HG03457 (cell line): Measurements from ENCODE around the gene ECHDC1.
"Not testable (repeated sequence)": the region's sequence is repeated elsewhere in the genome, so short reads cannot be mapped to it uniquely, and the experiment has no call there.

Experiments used
- ATAC-seq: cut with Tn5 transposase; IDR thresholded peaks from one replicate; pipeline ENCODE4 v1.9.1; 2021; ENCODE audit warnings: moderate number of reproducible peaks; ENCODE audit not compliant: unreplicated experiment

Gene ECHDC1, protein sequence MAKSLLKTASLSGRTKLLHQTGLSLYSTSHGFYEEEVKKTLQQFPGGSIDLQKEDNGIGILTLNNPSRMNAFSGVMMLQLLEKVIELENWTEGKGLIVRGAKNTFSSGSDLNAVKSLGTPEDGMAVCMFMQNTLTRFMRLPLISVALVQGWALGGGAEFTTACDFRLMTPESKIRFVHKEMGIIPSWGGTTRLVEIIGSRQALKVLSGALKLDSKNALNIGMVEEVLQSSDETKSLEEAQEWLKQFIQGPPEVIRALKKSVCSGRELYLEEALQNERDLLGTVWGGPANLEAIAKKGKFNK

DNA sequence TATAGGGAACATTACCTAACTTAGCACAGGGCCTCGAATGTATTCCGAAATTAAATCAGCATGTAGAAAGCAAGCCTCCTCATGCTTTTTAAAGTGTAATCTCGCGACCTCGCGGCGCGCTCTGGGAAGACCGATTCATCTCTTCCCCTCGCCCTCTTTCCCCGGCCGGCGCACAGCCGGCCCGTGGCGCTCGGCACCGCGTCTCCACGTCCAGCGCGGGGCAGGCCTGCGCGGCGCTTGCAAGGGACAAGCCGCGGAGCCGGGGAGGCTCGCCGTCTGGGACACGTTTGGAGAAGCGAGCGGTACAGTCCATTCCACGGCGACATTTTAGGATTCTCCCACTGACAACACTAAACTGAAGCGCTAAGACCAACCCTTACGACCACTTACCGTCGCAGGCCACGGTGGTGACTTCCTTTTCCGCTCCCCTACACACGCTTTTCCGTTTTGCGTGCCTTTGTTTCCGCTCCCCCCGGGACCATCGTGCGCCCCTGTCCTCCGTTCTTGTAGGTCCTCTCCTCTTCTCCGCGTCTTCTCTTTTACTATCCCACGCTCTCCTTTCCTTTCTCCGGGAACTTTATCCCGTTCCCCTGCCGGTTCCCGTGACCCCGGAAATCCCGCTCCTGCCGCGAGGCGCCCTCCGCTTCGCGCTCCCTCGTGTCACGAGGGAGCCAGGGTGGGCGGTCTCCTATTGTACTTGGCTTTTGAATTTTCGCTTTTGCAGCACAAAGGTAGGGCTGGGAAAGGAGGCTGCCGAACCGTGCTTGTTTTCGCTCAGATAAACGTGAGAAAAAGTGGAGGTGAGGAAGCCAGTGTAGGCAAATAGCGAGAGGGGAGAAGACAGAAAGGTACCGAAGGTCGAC is at the start of gene ECHDC1:
Gene ECHDC1, minus strand, starts transcription at position 664 of the 863 bp plus-strand sequence. CDS start 12,581 bp downstream, outside the sequence.
- ATAC-seq, result peak; percentile 66

DNA sequence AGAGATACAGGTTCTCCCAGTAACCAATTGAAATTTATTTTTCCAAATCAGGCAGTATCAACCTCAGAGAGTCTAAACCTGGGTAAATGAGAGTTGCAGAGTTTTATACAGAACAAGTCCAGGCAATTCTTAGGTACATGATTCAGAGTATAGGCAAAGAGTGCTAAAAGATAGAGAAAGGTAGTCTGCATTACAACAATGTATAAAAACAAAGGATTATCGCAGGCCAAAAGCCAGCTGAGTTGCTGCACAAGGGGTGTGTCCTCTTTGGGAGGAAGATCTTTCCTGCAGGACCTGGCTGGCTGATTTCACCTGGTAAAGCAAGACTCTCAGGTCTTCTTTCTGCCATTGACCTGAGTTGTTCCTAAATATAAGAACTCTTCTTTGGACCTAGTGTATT is 48.9 kb upstream of the ECHDC1 start:
- ATAC-seq, result no peak

DNA sequence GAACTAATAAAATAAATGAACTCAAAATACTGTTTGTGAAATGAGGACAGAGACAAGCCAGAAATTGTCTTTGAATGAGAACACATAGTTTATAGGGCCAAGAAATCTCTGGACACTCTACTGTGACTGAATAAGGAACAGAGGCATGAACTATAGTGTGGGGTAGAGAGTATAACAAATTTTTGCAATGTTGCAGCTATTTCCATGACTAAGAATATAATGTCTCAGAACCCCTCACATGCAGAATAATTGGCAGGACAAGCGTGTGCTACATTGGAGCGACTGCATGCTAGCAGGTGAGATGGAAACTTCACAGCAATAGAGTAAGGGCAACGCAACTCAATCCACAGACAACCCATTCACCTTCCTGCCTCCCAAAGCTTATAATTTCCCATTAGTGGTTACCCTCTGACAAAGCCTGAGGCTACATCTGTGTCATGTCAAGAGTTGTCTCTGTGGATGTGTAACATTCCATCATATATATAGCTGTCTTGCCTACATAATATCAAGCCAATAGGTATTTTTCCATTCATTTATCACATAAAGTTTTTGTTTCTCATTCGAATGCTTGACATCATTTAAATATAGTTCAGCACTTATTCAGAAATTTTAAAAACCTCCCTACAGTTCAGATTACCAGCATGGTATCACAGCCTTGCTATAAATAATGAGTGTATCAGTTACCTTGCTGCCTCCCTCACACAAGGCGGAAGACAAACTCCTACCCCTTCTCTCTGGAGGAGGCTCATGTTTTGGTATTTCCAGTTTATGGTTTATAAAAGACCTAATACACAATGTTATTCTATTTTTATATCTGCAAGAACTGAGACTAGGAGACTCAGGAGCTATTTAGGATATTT is 47.9 kb upstream of the ECHDC1 start:
- ATAC-seq, result no peak

DNA sequence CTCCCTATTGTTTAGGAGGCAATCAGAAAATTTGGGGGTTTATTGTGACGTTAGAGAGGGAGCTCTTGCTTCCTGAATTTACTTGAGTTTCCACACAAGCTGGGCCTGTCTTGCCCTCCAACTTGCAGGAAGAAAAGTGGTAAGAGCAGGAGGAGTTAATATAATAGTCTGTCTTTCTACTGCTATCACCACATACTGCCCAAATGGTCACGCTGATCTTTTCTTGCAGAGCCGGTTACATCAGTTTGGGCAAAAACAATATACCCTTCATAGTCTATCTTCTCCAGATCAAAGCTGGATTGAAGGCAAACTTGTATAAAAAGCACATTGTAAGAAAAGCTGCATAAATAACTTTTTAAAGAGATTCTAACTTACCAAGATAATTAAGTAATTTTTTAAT is 46.3 kb upstream of the ECHDC1 start:
- ATAC-seq, result no peak

DNA sequence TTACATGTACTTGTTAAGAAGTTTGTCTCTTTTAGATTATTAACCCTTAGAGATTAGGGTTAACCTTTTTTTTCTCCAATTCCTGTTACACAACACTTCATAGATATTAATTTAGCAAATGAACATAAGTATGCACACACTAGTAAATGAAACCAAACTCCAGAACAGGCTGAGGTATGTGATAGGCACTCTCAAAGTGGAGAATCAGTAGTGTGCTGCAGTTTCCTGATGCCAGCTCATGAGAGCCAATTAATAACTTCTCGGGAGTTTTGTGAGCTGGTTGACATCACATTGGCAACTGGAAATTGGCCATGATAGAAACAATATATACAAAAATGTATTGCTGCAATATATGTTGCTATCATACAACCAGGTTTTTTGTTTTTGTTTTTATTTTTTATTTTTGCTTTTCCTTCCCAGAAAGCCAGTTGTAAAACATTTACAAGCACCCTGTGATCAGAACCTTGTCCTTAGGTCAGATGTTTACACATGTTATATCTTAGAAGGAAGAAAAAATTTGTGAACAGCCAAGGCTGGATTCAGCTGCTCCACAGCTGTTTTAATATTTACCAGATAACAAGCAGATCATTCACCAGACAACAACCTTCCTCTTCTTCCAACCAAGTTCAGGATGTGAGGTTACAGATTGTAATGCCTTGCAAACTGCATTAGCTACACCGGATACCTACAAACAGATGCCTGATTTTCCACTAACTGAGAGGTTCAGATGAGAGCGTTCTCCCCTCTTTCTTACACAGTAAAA is 42.4 kb upstream of the ECHDC1 start:
- no peak for ATAC-seq

DNA sequence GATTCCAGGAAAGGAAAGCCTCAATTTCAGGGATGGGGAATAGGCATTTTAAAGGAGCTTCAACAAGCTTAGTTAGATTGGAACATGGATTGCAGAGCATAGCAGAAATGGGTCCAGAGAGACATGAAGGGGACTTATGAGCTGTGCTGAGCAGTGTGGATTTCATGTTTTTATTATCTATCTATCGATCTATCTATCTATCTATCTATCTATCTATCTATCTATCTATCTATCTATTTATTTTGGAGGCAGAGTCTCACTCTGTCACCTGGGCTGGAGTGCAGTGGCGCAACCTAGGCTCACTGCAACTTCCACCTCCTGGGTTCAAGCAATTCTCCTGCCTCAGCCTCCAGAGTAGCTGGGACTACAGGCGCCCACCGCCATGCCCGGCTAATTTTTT is 41.4 kb upstream of the ECHDC1 start:
- ATAC-seq, result not testable (repeated sequence)

DNA sequence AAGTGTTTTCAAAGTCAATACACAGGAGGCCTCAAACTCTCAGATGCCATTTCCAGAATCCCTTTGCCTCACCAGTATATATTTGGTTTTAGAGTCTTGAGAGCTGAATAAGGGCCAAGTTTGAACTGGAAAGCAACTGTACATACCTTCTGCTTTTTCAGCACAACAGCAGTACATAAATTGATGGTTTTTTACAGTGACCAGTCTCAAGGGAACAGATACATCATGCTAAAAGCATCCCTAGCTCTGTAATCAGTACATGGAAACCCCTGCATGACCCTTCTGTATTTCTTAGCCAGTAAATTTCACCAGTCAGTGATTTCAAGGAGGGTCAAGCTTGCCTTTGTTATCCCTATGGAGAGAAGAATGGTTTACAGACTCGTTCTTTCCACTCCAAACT is 40.6 kb upstream of the ECHDC1 start:
- ATAC-seq, result no peak

DNA sequence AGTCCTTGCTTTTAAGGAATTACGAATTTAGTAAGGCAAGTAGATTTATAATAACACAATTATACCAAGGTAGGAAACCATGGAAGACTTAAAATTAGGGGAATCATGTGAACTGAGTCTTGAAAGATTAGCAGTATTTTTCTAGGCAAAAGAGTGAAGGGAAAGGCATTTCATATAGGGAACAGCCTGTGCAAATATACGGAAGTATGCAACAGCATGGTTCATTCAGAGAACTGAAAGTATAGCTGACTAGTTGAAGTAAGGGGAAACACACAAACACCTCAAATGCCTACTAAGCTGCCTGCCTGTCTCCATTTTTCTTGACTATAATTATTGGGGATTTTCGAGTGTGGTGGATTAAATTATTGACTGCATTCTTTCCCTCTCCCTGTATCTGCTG is 39.0 kb upstream of the ECHDC1 start:
- ATAC-seq, result no peak

DNA sequence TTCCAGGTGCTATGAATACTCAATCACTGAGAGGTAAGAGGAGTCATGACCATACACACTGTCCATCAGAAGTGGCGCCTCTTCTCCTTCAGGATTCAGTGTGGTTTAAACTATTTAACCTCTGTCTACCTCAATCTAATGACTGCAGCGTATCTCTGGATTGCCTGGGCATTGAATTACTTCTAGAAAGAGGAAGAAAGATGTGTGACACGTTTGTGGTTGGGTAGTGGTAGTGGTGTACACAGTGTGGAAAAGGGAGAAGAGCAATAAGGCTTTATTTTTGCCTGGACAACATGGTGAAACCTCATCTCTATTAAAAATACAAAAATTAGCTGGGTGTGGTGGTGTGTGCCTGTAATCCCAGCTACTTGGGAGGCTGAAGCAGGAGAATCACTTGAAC is 38.0 kb upstream of the ECHDC1 start:
- ATAC-seq, result no peak

DNA sequence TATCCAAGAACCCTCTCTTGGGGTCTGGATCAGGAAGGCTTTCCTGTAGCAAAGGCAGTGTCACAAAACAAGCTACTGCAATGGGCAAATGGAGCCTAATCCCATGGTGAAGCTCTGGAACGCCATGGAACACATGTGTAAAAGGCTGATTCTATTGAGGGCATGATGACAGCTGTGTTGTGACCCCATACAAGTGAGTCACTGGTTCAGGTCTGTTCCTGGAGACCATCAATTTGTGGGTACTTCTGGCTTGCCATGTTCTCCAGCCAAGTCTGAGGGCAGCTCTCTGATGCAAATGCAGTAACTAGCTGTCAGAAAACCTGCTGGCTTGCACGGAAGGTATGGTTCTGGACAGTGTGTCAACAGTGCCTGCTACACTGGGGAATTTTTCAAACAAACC is 33.3 kb upstream of the ECHDC1 start:
- ATAC-seq, result no peak

DNA sequence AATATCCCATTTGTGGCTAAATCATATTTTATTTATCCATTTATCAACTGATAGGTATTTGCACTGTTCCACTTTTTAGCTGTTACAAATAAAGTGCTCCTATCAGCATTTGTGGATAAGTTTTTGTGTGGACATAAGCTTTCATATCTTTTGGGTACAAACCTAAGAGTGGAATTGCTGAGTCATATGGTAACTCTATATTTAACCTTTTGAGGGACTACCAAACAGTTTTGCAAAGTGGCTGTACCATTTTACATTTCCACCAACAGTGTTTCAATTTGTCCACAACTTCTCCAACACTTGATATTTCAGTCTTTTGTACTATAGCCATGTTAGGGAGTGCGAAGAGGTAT is 23.6 kb upstream of the ECHDC1 start:
- ATAC-seq, result no peak

DNA sequence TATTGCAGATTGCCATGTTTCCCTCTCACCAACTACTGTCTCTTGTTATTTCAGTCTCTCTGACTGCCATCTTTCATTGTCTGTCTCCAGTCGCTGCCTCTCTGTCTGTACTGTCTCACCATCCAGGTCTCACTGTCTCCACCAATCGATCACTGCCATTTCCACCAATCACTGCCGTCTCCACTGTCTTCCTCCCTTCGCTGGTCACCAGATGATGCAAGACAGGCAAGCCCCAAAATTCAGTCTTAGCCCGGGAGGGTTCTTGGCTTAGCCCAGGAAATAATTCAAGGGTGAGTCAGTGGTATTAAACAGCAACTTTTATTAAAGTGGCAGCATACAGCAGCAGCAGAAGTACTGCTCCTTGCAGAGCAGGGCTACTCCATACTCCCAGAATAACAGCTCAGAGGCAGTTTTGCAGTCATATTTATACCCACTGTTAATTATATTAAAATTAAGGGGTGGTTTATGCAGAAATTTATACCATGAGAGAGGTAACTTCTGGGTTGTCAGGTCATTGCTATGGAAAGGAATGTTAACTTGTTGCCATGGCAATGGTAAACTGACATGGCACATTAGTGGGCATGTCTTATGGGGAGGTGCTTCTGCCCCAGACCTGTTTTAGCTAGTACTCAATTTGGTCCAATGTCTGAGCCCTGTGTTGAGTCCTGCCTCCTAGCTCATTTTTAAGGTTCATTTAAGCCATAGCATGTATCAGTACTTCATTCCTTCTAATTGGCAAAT is 23.0 kb upstream of the ECHDC1 start:
- ATAC-seq, result no peak

DNA sequence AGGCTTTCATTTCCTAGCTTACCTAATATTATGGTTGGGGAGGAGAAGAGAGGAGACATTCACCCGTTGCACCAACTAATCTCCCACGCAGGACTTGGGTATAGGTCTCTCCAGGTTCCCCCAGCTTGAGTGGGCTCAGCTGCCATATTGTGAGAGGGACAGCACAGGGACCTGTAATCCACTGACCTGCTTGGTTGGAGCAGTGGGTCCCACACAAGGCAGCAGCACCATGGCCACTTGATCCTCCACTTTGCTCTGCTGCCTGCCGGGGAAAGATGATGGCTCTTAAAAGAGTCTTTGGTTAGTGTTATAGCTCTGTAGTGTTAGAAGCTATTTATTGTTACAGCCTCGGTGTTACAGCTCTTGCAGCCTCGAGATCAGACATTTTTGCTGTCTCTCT is 22.5 kb upstream of the ECHDC1 start:
- no peak for ATAC-seq

DNA sequence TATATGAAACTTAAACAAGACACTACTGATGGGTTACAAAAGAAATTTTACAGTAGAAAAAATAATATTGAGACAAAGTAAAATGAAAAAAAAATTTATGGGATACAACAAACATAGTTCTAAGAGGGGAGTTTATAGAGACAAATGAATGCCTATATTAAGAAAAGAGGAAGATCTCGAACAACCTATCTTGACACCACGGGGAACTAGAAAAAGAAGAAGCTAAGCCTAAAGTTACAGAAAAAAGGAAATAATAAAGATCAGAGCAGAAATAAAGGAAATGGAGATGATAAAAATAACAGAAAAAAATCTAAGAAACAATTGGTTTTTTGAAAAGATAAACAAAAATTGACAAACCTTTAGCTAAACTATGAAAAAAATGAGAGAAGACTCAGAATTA is 9.1 kb upstream of the ECHDC1 start:
- ATAC-seq, result no peak

DNA sequence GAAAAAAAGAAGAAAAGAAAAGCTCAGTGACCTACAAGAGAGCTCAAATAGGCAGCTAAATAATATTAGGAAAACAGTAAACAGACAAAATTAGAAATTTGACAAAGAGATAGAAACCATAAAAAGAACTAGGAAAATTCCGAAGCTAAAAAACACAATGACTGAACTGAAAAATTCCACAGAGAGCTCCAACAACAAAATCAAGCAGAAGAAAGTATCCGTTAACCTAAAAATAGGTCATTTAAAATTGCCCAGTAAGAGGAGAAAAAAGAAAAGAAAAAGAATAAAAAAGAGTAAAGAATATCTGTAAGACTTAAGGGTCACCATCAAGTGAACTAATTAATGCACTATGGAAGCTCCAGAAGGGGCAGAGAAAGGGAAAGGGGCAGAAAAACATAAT is 6.6 kb upstream of the ECHDC1 start:
- no peak for ATAC-seq

DNA sequence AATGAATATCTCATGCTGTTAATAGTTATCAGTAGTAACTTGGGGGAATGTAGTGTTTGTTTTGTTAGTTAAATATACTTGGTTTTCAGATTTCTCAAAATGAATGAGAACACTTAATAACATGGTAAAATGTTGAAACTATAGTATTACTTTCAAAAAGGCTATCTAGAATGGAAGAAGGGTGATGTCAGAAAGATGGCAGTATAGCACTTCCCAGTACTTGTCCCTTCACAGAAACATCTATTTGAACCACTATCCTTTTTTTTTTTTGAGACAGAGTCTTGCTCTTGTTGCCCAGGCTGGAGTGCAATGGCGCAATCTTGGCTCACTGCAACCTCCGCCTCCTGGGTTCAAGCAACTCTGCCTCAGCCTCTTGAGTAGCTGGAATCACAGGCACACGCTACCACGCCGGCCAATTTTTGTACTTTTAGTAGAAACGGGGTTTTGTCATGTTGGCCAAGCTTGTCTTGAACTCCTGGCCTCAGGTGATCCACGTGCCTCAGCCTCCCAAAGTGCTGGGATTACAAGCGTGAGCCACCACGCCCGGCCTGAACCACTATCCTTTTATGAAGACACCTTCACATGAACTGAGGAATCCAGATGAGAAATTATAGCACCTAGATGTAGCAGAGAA is 4.7 kb upstream of the ECHDC1 start:
- ATAC-seq, result no peak

DNA sequence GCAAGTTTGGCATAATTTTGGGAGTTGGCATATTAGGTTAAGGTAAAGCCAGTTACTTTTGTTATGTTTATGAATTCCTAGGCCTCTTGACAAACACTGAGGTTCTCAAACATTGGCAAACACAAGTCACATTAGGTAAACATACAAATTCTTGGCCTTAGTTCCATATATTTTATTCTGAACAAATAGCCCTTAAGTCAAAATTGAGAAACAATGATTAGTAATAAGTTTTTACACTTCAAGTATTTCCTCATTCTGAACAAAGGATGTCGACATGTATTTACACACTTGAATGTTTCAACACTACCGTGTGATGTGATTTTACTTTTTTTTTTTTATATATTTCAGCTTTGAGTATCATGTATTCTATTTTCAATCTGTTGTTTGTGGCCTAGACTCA is 3.8 kb upstream of the ECHDC1 start:
- no peak for ATAC-seq

DNA sequence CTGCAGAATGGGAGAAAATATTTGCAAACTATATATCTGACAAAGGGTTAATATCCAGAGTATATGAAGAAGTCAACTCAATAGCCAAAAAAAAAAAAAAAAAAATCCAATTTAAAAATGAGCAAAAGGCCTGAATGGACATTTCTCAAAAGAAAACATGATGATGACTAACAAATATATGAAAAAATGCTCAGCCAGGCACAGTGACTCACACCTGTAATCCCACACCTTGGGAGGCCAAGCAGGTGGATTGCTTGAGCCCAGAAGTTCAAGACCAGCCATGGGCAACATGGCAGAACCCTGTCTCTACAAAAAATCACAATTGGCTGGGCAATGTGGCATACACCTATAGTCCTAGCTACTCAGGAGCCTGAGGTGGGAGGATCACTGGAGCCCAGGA is 2.1 kb upstream of the ECHDC1 start:
- no peak for ATAC-seq

DNA sequence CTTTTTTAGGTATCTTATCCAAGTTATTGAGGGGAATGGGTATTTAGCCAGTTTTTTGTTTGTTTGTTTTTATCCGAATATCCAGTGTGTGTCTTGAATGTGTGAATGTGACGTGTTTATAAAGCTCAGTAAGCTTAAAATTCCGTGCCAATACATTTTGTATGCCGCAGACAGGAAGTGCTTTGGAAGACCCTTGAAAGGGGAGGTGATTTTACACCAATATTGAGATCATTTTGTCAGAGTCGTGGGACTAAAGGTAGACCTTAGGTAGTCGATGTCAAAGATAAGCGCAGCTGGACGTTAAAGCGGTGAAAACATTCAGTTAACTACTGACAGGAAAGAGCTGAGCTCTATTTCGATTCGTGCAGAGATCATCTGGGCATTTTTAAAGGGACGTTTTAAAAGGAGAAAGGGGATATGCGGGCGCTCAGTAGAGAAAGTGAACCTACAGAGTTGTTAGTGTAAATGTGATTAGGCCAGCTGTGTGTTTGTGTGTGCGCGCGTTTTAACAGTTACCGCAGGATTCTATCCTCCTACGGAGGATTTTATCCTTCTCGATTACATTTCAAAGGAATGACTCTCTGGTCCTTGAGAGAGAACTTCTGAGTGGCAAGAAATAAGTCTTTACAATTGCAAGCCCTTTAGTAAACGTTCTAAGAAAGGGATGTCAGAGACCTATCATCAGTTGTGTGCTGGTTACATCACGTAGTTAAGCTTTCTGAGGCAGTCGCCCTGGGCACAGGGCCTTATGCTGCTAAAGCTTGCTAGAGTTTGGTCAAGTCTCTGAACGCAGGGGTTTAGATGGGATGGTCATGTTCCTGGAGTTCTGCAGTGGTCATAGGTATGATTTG is 625 bp upstream of the ECHDC1 start:
- no peak for ATAC-seq
